NB4 (cell line): ENCODE results near the gene PDIA5.

Experiments
- POLR2A ChIP-seq: IDR thresholded peaks from 2 replicates; pipeline ENCODE4 v1.6.1; 2011; ENCODE audit warnings: mild to moderate bottlenecking; ENCODE audit not compliant: insufficient read length; ENCODE audit errors: extremely low read depth
- TF ChIP-seq, protein P1 (sequence below): IDR thresholded peaks from one replicate; pipeline ENCODE4 v1.5.1; 2012; ENCODE audit warnings: low read depth, low read length
- TF ChIP-seq, protein P2 (sequence below): IDR thresholded peaks from 2 replicates; pipeline ENCODE4 v1.6.1; 2011; ENCODE audit warnings: low read depth, low read length

DNA sequence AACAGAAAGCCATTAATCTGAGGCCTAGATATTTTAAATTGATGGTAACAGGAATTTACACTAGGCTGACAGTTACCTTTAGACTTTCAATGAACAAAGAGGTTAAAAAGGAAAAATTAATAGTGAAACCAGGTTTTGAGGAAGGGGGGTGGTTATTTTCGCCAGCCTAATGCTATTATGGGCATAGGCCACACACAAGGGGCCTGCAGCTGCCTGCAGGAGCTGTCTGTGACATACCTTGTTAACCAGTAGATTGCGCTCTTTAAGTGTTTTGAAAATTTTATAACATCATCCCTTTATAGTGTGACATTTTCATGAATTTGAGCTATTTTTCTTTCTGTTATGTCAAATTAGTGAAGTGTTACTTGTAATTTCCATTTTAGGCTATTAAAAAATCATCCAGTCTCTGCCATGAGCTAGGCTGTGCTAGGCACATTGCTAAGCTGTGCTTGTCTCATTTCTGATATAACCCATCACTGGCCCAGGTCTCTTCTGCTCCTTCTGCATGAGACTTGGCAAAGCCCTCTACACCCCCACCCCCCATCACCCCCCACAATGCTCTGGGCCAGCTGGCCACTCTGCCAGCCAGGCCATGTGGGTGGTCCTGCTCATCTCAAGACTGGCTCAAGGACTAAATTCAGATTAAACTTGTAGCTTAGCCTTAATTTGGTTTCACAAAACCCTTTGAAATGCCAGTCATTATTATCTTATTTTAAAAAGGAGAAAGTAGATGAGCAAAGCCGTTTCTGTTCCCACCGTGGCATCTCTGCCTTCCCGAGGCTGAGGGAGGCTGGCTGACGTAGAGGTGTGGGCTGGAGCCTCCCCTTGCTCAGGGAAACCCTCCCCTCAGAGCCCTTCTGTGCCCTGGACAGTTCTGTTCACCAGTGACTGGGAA is 86.5 kb downstream of the PDIA5 start:
- TF ChIP-seq, protein P1, sequence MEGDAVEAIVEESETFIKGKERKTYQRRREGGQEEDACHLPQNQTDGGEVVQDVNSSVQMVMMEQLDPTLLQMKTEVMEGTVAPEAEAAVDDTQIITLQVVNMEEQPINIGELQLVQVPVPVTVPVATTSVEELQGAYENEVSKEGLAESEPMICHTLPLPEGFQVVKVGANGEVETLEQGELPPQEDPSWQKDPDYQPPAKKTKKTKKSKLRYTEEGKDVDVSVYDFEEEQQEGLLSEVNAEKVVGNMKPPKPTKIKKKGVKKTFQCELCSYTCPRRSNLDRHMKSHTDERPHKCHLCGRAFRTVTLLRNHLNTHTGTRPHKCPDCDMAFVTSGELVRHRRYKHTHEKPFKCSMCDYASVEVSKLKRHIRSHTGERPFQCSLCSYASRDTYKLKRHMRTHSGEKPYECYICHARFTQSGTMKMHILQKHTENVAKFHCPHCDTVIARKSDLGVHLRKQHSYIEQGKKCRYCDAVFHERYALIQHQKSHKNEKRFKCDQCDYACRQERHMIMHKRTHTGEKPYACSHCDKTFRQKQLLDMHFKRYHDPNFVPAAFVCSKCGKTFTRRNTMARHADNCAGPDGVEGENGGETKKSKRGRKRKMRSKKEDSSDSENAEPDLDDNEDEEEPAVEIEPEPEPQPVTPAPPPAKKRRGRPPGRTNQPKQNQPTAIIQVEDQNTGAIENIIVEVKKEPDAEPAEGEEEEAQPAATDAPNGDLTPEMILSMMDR: no peak
- TF ChIP-seq, protein P2, sequence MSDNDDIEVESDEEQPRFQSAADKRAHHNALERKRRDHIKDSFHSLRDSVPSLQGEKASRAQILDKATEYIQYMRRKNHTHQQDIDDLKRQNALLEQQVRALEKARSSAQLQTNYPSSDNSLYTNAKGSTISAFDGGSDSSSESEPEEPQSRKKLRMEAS: no peak
- no peak for TF ChIP-seq POLR2A
